Measurements from ENCODE around the gene MUC12. TPM values are rescaled to one million over a fixed set of nuclear protein-coding genes. Genes with fewer than 3 reads are reported as not detected.

The MUC12 gene
- total and polyA plus RNA-seq, 2 of the 8 experiments (the other 6 are each of a cell fraction or from before 2014, with no cell fraction given), result 7.7 to 16.2 TPM

GRCh38 chr7:100965723-100966541, 3.4 kb upstream of the MUC12 start:
- H3K9ac ChIP-seq (replicated peaks in 1 of 4; ENCODE audit: extremely low read depth in 1 of 4, low read depth in 3 of 4, low read length in 3 of 4), result peak overlapping the region in 1 of 4 experiments; percentile 20; a peak in 2 of 7 replicates
- TF ChIP-seq POLR2AphosphoS5 (IDR thresholded peaks at IDR 0.05; ENCODE audit: low read depth, low read length) (peak; percentile 17; the same call in 1 of the 2 replicates), CBX5 (IDR thresholded peaks at IDR 0.05; ENCODE audit: low read depth, low read length) (no peak), CTBP2 (IDR thresholded peaks at IDR 0.05; ENCODE audit: borderline replicate concordance, insufficient read depth, insufficient read length, low read length) (no peak), KDM4A (IDR thresholded peaks at IDR 0.05; ENCODE audit: low read depth, low read length, severe bottlenecking) (peak; percentile 80), TBP (IDR thresholded peaks at IDR 0.05; ENCODE audit: low read depth, low read length) (peak; percentile 50; the same call in 1 of the 2 replicates), CREB1 (IDR thresholded peaks at IDR 0.05) (peak; percentile 81), BCL11A (IDR thresholded peaks at IDR 0.05; ENCODE audit: low read depth in 2 of 2, low read length in 2 of 2) (no peak), NANOG (IDR thresholded peaks at IDR 0.05; ENCODE audit: insufficient read depth, low read depth, low read length, poor library complexity, severe bottlenecking) (peak; percentile 21), MAX (IDR thresholded peaks at IDR 0.05) (peak; percentile 94)

More at GRCh38 chr7:100965723-100966541, 3.4 kb upstream of the MUC12 start:
- 2% methylated on average over 56 of the region's 58 CpGs; no CpG with 5 or more reads in 1 of the 2 experiments for WGBS, 2 experiments (ENCODE audit: extremely low coverage in 1 of 2, insufficient coverage in 1 of 2, insufficient read length in 1 of 2, insufficient replicate concordance in 2 of 2, low coverage in 1 of 2, low lambda C conversion rate in 2 of 2, missing lambda C conversion rate in 1 of 2)
- Histone ChIP-seq H2BK5ac (ENCODE audit: low read depth, low read length) (peak overlapping the region; percentile 91; the same call in 1 of the 2 replicates), H3K4me1 (replicated peaks in 1 of 4; ENCODE audit: control insufficient read depth in 3 of 4, insufficient read depth in 4 of 4, low read length in 3 of 4) (peaks cover 4 to 32% (median 26%) of the 10 kb centered on the region in 4 experiments), H2BK15ac (ENCODE audit: low read length) (peak overlapping the region; percentile 81; the same call in 1 of the 2 replicates), H4K20me1 (replicated peaks in 1 of 2; ENCODE audit: control insufficient read depth in 1 of 2, insufficient read depth in 2 of 2, low read length in 2 of 2) (peaks cover 2 to 7% of the 10 kb centered on the region in 2 experiments), H2BK12ac (ENCODE audit: low read depth, low read length) (no peak overlapping the region), H2AFZ (ENCODE audit: low read length) (peak overlapping the region; percentile 64; the same call in 1 of the 2 replicates), H3K79me1 (ENCODE audit: low read depth, low read length) (no peaks in the 10 kb centered on the region), H3K56ac (replicated peaks; ENCODE audit: insufficient read length, low read depth, low read length) (peak overlapping the region; percentile 43), H4K8ac (ENCODE audit: extremely low read depth, insufficient read depth, low read length) (peak overlapping the region; percentile 76; the same call in 1 of the 2 replicates), H3K23me2 (ENCODE audit: low read depth, low read length) (peaks cover 9% of the 10 kb centered on the region; the same call in 1 of the 2 replicates), H3K14ac (ENCODE audit: insufficient read length) (no peak overlapping the region), H2AK5ac (ENCODE audit: low read depth, low read length) (no peak overlapping the region), H3K23ac (ENCODE audit: insufficient read length) (no peak overlapping the region), H3K4ac (replicated peaks; ENCODE audit: insufficient read length, low read depth, low read length) (no peak overlapping the region), H2BK20ac (ENCODE audit: low read length) (no peak overlapping the region), H3K79me2 (ENCODE audit: control insufficient read depth in 1 of 2, insufficient read depth in 2 of 2, low read length in 2 of 2) (no peaks in the 10 kb centered on the region), H3K9me3 (ENCODE audit: insufficient read depth in 2 of 2, low read depth in 1 of 2, low read length in 1 of 2) (no peaks in the 10 kb centered on the region), H3K27ac (ENCODE audit: low read depth, low read length) (no peak overlapping the region), H4K5ac (ENCODE audit: insufficient read length, low read depth, low read length) (no peak overlapping the region), H4K91ac (replicated peaks; ENCODE audit: insufficient read length, low read length) (peak overlapping the region; percentile 50), H2BK120ac (replicated peaks; ENCODE audit: low read depth, low read length) (no peak overlapping the region), H3K27me3 (replicated peaks in 1 of 4; ENCODE audit: control insufficient read depth in 3 of 4, extremely low read depth in 1 of 4, insufficient read depth in 3 of 4, low read length in 3 of 4) (peaks cover 3 to 18% (median 14%) of the 10 kb centered on the region in 4 experiments), H3K4me2 (ENCODE audit: insufficient read depth in 1 of 2, low read depth in 2 of 2, low read length in 2 of 2) (peak overlapping the region; percentile 65 to 88), H3K36me3 (ENCODE audit: control insufficient read depth in 2 of 4, insufficient read depth in 4 of 4, low read length in 3 of 4) (no peaks in the 10 kb centered on the region), H3K4me3 (ENCODE audit: extremely low read depth in 1 of 4, insufficient read depth in 2 of 4, low read depth in 3 of 4, low read length in 4 of 4) (peak overlapping the region; percentile 36 to 79 (median 60)), H3K18ac (ENCODE audit: extremely low read depth, low read length) (peak overlapping the region; percentile 79)
- ChIA-PET POLR2A (ENCODE audit: partially characterized antibody) (interaction anchor here (0.8 to 2.6 kb wide), 4 partner anchors 11 to 75 kb away, joined by 3 to 15 read pairs (median 7); partner anchors contain the start of gene UFSP1), CTCF (ENCODE audit: partially characterized antibody) (interaction anchor here (0.6 to 1.7 kb wide), 20 partner anchors 8 to 179 kb away, joined by 3 to 11 read pairs (median 4); partner anchors contain the start of genes MUC17 and MUC3A)
- FAIRE-seq, result no peak
- DNase-seq (ENCODE audit: low read depth in 1 of 2, low spot score in 2 of 2), result peak; percentile 97 to 100
